ENCODE results near the gene ARHGEF2. TPM values are rescaled to one million over a fixed set of nuclear protein-coding genes. Genes with fewer than 3 reads are reported as not detected.

Gene ARHGEF2
- total and polyA plus RNA-seq, 2 of the 13 experiments (the other 11 are each of a cell fraction or from before 2014, with no cell fraction given) = 16.1 to 32.1 TPM

- TF ChIP-seq FOXP4 (CRISPR knock-in tag; IDR thresholded peaks at IDR 0.05) = no peak
- no peak for TF ChIP-seq KAT7 (CRISPR knock-in tag; IDR thresholded peaks at IDR 0.05; ENCODE audit: borderline replicate concordance)
- TF ChIP-seq DRAP1 (CRISPR knock-in tag; IDR thresholded peaks at IDR 0.05) = peak; percentile 62; the same call in 1 of the 2 replicates
- TF ChIP-seq ZZZ3 (CRISPR knock-in tag; IDR thresholded peaks at IDR 0.05; ENCODE audit: borderline replicate concordance) = no peak
- no peak for TF ChIP-seq ZNF337 (CRISPR knock-in tag; IDR thresholded peaks at IDR 0.05; ENCODE audit: borderline replicate concordance, low read depth)
- TF ChIP-seq ELK4 (CRISPR knock-in tag; IDR thresholded peaks at IDR 0.05; ENCODE audit: borderline replicate concordance) = no peak
- no peak for TF ChIP-seq FOXP1 (IDR thresholded peaks at IDR 0.05)
- no peak for TF ChIP-seq FOXP1 (CRISPR knock-in tag; IDR thresholded peaks at IDR 0.05)
- no peak for TF ChIP-seq ZNF629 (CRISPR knock-in tag; conservative IDR thresholded peaks at IDR 0.05)
- no peak for TF ChIP-seq PPARG (CRISPR knock-in tag; conservative IDR thresholded peaks at IDR 0.05)
- no peak for TF ChIP-seq SATB2 (CRISPR knock-in tag; IDR thresholded peaks at IDR 0.05)
- TF ChIP-seq RFX1 (IDR thresholded peaks at IDR 0.05) = no peak
- no peak for TF ChIP-seq ZNF790 (CRISPR knock-in tag; IDR thresholded peaks at IDR 0.05; ENCODE audit: borderline replicate concordance)
- no peak for TF ChIP-seq MLXIP (CRISPR knock-in tag; IDR thresholded peaks at IDR 0.05; ENCODE audit: borderline replicate concordance)
- no peak for TF ChIP-seq SRSF9 (IDR thresholded peaks at IDR 0.05; ENCODE audit: borderline replicate concordance, insufficient read depth, low read depth, low read length, poor library complexity, severe bottlenecking)
- no peak for TF ChIP-seq ZC3H4 (CRISPR knock-in tag; IDR thresholded peaks at IDR 0.05; ENCODE audit: borderline replicate concordance)
- no peak for TF ChIP-seq ZNF136 (CRISPR knock-in tag; IDR thresholded peaks at IDR 0.05; ENCODE audit: low read depth)
- TF ChIP-seq ETV5 (CRISPR knock-in tag; IDR thresholded peaks at IDR 0.05; ENCODE audit: borderline replicate concordance) = no peak; the same call in 1 of the 2 replicates
- no peak for TF ChIP-seq TCF12 (IDR thresholded peaks at IDR 0.05)
- no peak for TF ChIP-seq TCF12 (CRISPR knock-in tag; IDR thresholded peaks at IDR 0.05)
- peak; percentile 63 for TF ChIP-seq SAP130 (CRISPR knock-in tag; IDR thresholded peaks at IDR 0.05; ENCODE audit: low read depth)
- TF ChIP-seq TBP (CRISPR knock-in tag; IDR thresholded peaks at IDR 0.05) = no peak
These were observed 66.9 kb downstream of the ARHGEF2 start, which contains the start of gene RIT1 (continued) for GRCh38 chr1:155911156-155912055.

All from HepG2 (cell line).